ENCODE measurements around the gene MSRB3. TPM values are rescaled to one million over a fixed set of nuclear protein-coding genes. Genes with fewer than 3 reads are reported as not detected.

The MSRB3 gene
- total and polyA plus RNA-seq, 2 experiments from 2014 or later, result 16.9 to 19.2 TPM

- Histone ChIP-seq H3K9me3 (ENCODE audit: low read depth) (no peaks in the 10 kb centered on the region), H3K79me2 (no peaks in the 10 kb centered on the region), H3K9me2 (replicated peaks; ENCODE audit: insufficient read depth) (no peaks in the 10 kb centered on the region), H4K20me1 (ENCODE audit: insufficient read depth, poor library complexity, severe bottlenecking) (no peaks in the 10 kb centered on the region), H2AFZ (no peak overlapping the region), H3K4me1 (ENCODE audit: insufficient read depth) (peaks cover 16% of the 10 kb centered on the region), H3K4me2 (no peak overlapping the region), H3K27ac (no peak overlapping the region), H3K27me3 (no peaks in the 10 kb centered on the region), H3K4me3 (no peak overlapping the region), H3K36me3 (replicated peaks; ENCODE audit: insufficient read depth, low read depth) (no peaks in the 10 kb centered on the region)
- TF ChIP-seq EZH2phosphoT487 (IDR thresholded peaks at IDR 0.05; ENCODE audit: low read depth, severe bottlenecking, unreplicated experiment), result no peak
- no peak for TF ChIP-seq CTCF (IDR thresholded peaks at IDR 0.05; ENCODE audit: poor library complexity)
- 83% methylated on average over 10 of the region's 10 CpGs for WGBS (ENCODE audit: low lambda C conversion rate, missing lambda C conversion rate)
- no peak for DNase-seq (ENCODE audit: low spot score)
These were observed 230.0 kb downstream of the MSRB3 start for GRCh38 chr12:65508276-65509035.

- TF ChIP-seq EZH2phosphoT487 (IDR thresholded peaks at IDR 0.05; ENCODE audit: low read depth, severe bottlenecking, unreplicated experiment) (no peak), EZH2 (IDR thresholded peaks at IDR 0.05; ENCODE audit: borderline replicate concordance) (no peak), CTCF (IDR thresholded peaks at IDR 0.05; ENCODE audit: poor library complexity) (no peak)
These were observed 231.5 kb downstream of the MSRB3 start for GRCh38 chr12:65510007-65510406.

GRCh38 chr12:65510584-65511050 lies 232.1 kb downstream of the MSRB3 start:
- Histone ChIP-seq H3K79me2 (no peaks in the 10 kb centered on the region), H3K4me3 (no peak overlapping the region), H3K4me2 (peak overlapping the region; percentile 56), H4K20me1 (ENCODE audit: insufficient read depth, poor library complexity, severe bottlenecking) (no peaks in the 10 kb centered on the region), H2AFZ (no peak overlapping the region), H3K4me1 (ENCODE audit: insufficient read depth) (peaks cover 16% of the 10 kb centered on the region), H3K27me3 (no peaks in the 10 kb centered on the region), H3K27ac (peak overlapping the region; percentile 81), H3K36me3 (replicated peaks; ENCODE audit: insufficient read depth, low read depth) (no peaks in the 10 kb centered on the region), H3K9me2 (replicated peaks; ENCODE audit: insufficient read depth) (no peaks in the 10 kb centered on the region), H3K9me3 (ENCODE audit: low read depth) (no peaks in the 10 kb centered on the region)
- TF ChIP-seq CTCF (IDR thresholded peaks at IDR 0.05; ENCODE audit: poor library complexity), result no peak
- no peak for TF ChIP-seq EZH2 (IDR thresholded peaks at IDR 0.05; ENCODE audit: borderline replicate concordance)
- TF ChIP-seq EZH2phosphoT487 (IDR thresholded peaks at IDR 0.05; ENCODE audit: low read depth, severe bottlenecking, unreplicated experiment), result no peak
- DNase-seq (ENCODE audit: low spot score), result peak; percentile 57
- 22% methylated on average over 17 of the region's 17 CpGs for WGBS (ENCODE audit: low lambda C conversion rate, missing lambda C conversion rate)

More at GRCh38 chr12:65510007-65510406, 231.5 kb downstream of the MSRB3 start:
- Histone ChIP-seq H3K36me3 (replicated peaks; ENCODE audit: insufficient read depth, low read depth) (no peaks in the 10 kb centered on the region), H3K27me3 (no peaks in the 10 kb centered on the region), H3K9me2 (replicated peaks; ENCODE audit: insufficient read depth) (no peaks in the 10 kb centered on the region), H2AFZ (no peak overlapping the region), H3K4me3 (no peak overlapping the region), H4K20me1 (ENCODE audit: insufficient read depth, poor library complexity, severe bottlenecking) (no peaks in the 10 kb centered on the region), H3K9me3 (ENCODE audit: low read depth) (no peaks in the 10 kb centered on the region), H3K27ac (peak overlapping the region; percentile 81), H3K79me2 (no peaks in the 10 kb centered on the region), H3K4me1 (ENCODE audit: insufficient read depth) (peaks cover 16% of the 10 kb centered on the region), H3K4me2 (peak overlapping the region; percentile 56)
- DNase-seq (ENCODE audit: low spot score), result no peak
- WGBS (ENCODE audit: low lambda C conversion rate, missing lambda C conversion rate), result 83% methylated on average over 3 of the region's 3 CpGs

All from hepatocyte (in vitro differentiated cells).